Ovary (tissue), 9 donors: ENCODE data around the gene WDR90. TPM values are rescaled to one million over a fixed set of nuclear protein-coding genes. Genes with fewer than 3 reads are reported as not detected.

Experiments used
- DNase-seq, 5 donors: peaks; one replicate each; pipeline ENCODE4 v3.0.0-alpha.2; 2019 to 2020
- H3K27ac ChIP-seq, 2 donors: fragments of 200-600 bp; one replicate each; pipeline versions ENCODE4 v1.5.1 to v1.8.0; 2019 to 2022
- H3K27me3 ChIP-seq: fragments of 200-600 bp; one replicate; pipeline ENCODE4 v1.8.0; 2022
- H3K36me3 ChIP-seq: fragments of 200-600 bp; sonication (generic); one replicate; pipeline ENCODE4 v1.5.1; 2019
- H3K4me1 ChIP-seq: one replicate; pipeline ENCODE4 v1.8.1; 2013; ENCODE audit warnings: mild to moderate bottlenecking, moderate library complexity; ENCODE audit not compliant: insufficient read depth
- H3K4me3 ChIP-seq: fragments of 200-600 bp; sonication (generic); one replicate; pipeline ENCODE4 v1.5.1; 2017
- H3K9me3 ChIP-seq, 2 donors: fragments of 200-600 bp in 1 of 2; sonication (generic) in 1 of 2; one replicate each; pipeline versions ENCODE4 v1.5.1 to v1.8.1; 2013 to 2019; ENCODE audit warnings: mild to moderate bottlenecking in 1 of 2, moderate library complexity in 1 of 2
- EP300 ChIP-seq: sonication (generic); formaldehyde crosslinking; IDR thresholded peaks from one replicate; pipeline ENCODE4 v1.6.1; 2017; ENCODE audit warnings: antibody characterized with exemption
- POLR2A ChIP-seq: fragments of 450-650 bp; IDR thresholded peaks from one replicate; pipeline ENCODE4 v1.6.1; 2017; ENCODE audit warnings: antibody characterized with exemption, mild to moderate bottlenecking, moderate library complexity
- WGBS, 3 donors: extraction: QIAGEN DNeasy Blood & Tissue Kit in 1 of 3; methylation state at CpG; one replicate each; pipeline versions ENCODE4 v1.1.5 to v1.1.7; 2013 to 2017; 5-methylcytosine and 5-hydroxymethylcytosine counted together
- intact Hi-C, 4 donors: fragments of 100-400 bp; cut with DNase I; formaldehyde crosslinking; loops; one replicate each; pipeline versions ENCODE4 v1.11.0 to v1.15.1; 2022 to 2023
- polyA plus RNA-seq, 2 donors: library from polyadenylated mRNA; stranded (reverse); fragments of 200-250 nt in 1 of 2; fragments of 350-450 nt in 1 of 2; fragmentation: Illumina TruSeq in 1 of 2; extraction: RNeasy Lipid Tissue Mini Kit (QIAGEN cat#74804) in 1 of 2; gene quantifications; one replicate each; pipeline ENCODE4 v1.2.3, GENCODE V29; 2013 to 2014
- total RNA-seq, 7 donors: library from RNA; depleted of rRNA in 2 of 7; stranded (reverse); fragments of >200 nt in 2 of 7; fragmentation: NEBNext Ultra II Directional in 3 of 7; extraction: Animal tissue kit (Norgen Biotek cat#: 25700) in 3 of 7; gene quantifications; one replicate each; pipeline versions ENCODE4 v1.1.0 to v1.2.4, GENCODE V29; 2016 to 2023
- TF ChIP-seq, protein P1 (sequence below), 3 donors: fragments of 450-650 bp in 2 of 3; fragments of 200-600 bp in 1 of 3; IDR thresholded peaks; one replicate each; pipeline versions ENCODE4 v1.5.1 to v1.8.0; 2016 to 2022; ENCODE audit warnings: antibody characterized with exemption in 3 of 3, mild to moderate bottlenecking in 1 of 3
- donor health status: DM: no; HTN: no; CAD: no; lungs with moderate emphysema.
- donor health status: DM: no; HTN: no; CAD: no.
- donor health status: Bipolar disorder and iron deficiency.
- donor health status: DM: yes; HTN: yes; CAD: no.
- donor health status: DM: no; HTN: no; CAD: no.
- donor health status: DM: yes; HTN: yes; CAD: no.

Gene WDR90
- total and polyA plus RNA-seq, 9 donors: 1.4 to 58.2 (median 37.1) TPM

DNA sequence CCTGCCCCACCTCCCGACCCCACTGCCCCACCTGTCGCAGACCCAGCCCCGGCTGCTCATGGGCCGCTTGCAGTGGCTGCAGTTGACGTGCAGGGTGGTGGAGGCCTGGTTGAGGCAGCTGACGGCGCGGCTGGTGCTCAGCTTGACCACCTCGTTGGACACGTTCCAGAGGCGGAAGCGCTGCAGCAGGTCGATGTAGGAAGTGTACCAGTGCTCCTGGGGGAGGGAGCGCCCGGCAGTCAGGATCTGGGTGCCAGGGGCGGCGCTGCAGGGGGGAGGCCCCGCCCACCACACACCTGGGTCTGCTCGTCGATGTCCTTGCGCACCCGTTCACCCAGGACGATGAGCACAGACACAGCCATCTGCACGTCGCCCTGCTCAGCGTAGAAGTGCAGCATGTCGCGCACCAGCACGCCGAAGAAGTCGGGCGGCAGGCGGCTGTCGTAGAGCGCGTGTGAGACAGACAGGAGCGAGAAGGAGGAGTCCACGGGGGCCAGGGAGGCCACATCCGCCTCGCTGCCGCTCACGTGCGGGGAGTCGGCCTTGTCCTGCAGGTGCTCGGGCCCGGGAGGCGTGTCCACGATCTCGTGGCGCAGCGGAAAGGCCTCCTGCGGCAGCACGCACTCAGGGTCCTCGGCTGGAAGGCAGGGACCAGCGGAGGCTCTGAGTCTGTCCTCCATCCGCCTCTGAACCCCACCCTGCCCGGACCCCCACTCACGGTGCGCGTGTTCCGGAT, 36.0 kb downstream of the WDR90 start:
- 89 to 92% (median 90%) methylated on average over 59 to 61 of the region's 61 CpGs for whole genome bisulfite sequencing, 3 donors
- Histone ChIP-seq H3K4me1 (peaks cover 34% of the 10 kb centered on the region), H3K9me3 (no peaks in the 10 kb centered on the region), H3K27me3 (no peaks in the 10 kb centered on the region), H3K36me3 (no peaks in the 10 kb centered on the region), H3K4me3 (peak overlapping the region; percentile 59), H3K27ac (no peak overlapping the region)
- TF ChIP-seq, protein P1, sequence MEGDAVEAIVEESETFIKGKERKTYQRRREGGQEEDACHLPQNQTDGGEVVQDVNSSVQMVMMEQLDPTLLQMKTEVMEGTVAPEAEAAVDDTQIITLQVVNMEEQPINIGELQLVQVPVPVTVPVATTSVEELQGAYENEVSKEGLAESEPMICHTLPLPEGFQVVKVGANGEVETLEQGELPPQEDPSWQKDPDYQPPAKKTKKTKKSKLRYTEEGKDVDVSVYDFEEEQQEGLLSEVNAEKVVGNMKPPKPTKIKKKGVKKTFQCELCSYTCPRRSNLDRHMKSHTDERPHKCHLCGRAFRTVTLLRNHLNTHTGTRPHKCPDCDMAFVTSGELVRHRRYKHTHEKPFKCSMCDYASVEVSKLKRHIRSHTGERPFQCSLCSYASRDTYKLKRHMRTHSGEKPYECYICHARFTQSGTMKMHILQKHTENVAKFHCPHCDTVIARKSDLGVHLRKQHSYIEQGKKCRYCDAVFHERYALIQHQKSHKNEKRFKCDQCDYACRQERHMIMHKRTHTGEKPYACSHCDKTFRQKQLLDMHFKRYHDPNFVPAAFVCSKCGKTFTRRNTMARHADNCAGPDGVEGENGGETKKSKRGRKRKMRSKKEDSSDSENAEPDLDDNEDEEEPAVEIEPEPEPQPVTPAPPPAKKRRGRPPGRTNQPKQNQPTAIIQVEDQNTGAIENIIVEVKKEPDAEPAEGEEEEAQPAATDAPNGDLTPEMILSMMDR (IDR thresholded peaks at IDR 0.05): no peak
- TF ChIP-seq EP300: no peak
- TF ChIP-seq POLR2A: no peak
- intact Hi-C loops: no loop called here
- DNase-seq: peak; percentile 53 to 73 (median 68)

DNA sequence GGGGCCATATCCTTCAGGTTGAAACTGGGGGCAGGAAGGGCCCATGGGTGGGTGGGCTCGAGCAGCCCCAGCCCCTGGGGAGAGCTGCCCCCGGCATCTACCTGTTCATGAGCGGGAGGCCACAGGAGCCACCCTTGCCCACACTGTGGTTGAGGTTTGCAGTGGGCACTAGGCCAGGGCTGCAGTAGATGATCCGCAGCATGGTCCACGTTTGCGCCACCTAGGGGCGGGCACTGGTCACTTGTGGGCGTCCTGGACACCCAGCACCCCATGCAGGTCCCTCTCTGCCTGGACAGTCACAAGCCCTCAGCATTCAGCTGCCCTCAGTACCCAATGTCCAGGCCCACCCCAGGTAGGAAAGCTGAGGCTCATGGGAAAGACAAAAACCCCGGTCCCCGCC, 36.8 kb downstream of the WDR90 start:
- intact Hi-C loops: no loop called here
- Histone ChIP-seq H3K36me3 (no peaks in the 10 kb centered on the region), H3K27me3 (no peaks in the 10 kb centered on the region), H3K4me1 (peaks cover 35% of the 10 kb centered on the region), H3K4me3 (no peak overlapping the region), H3K27ac (no peak overlapping the region), H3K9me3 (no peaks in the 10 kb centered on the region)
- no peak for TF ChIP-seq EP300
- TF ChIP-seq POLR2A: no peak
- TF ChIP-seq, protein P1 (IDR thresholded peaks at IDR 0.05): no peak
- 60 to 75% (median 65%) methylated on average over 10 of the region's 10 CpGs for WGBS, 3 donors
- peak; percentile 29 to 68 (median 57) for DNase-seq

DNA sequence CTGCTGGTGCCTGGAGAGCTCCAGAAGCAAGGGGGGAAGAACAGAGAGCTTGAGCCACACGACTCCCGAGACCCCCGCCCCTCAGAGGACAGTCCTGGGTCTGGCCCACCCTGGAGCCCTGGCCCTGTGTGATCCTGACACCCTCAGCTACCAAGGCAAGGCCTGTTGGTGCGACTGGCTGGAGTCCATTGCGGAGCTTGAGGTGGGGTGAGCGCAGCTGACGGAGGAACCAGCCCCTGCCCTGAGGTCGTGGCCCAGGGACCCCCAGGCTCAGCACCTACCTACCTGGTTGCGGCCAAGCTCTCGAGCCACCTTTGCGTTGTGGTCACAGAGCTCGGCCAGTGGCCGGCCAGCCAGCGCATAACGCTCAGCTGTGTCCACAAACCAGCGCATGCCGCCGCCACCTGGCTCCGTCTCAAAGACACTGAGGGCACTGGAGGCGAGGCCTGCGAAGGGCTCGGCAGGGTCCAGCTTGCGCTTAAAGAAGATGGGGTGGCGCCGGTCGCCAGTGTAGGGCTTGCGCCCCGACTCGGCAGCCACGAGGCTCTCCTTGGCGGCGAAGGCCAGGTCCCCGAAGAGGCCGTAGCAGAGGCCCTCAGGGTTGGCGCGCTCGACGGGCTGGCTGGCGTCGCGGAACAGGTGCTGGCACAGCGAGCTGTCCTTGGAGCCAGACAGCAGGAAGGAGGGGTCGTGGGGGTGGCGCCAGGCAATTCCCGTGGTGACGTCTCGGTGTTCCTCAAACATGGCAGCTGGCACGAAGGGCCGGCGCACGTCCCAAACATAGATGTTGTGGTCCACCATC, 37.5 kb downstream of the WDR90 start:
- Histone ChIP-seq H3K4me1 (peaks cover 29% of the 10 kb centered on the region), H3K27ac (no peak overlapping the region), H3K4me3 (no peak overlapping the region), H3K27me3 (no peaks in the 10 kb centered on the region), H3K36me3 (no peaks in the 10 kb centered on the region), H3K9me3 (no peaks in the 10 kb centered on the region)
- intact Hi-C loops: no loop called here
- TF ChIP-seq EP300 (no peak), POLR2A (no peak)
- TF ChIP-seq, protein P1 (IDR thresholded peaks at IDR 0.05): no peak
- DNase-seq: peak in 3 of 5 donors; percentile 26 to 50 (median 43)
- WGBS, 3 donors: 88 to 91% (median 89%) methylated on average over 51 of the region's 51 CpGs

DNA sequence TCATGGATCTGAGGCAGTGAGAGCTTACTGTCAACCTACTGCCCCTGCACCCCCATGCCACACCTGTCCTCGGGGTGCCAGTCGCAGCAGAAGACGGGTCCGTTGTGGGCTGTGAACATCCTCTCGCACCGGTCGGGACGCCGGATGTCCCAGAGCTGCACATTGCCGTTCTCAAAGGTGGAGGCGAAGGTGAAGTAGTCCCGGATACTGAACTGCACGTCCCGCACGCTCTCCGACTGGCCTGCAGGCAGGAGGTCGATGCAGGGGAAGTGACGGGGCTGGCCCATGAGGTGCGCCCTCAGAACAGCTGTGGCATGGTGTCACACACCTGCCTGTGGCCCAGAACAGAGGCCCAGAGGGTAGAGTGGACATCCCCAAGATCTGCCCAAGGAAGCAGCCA, 38.3 kb downstream of the WDR90 start:
- DNase-seq: no peak
- intact Hi-C loops: no loop called here
- no peak overlapping the region for H3K27ac ChIP-seq
- H3K27me3 ChIP-seq: no peaks in the 10 kb centered on the region
- TF ChIP-seq POLR2A (no peak), EP300 (no peak)
- TF ChIP-seq, protein P1 (IDR thresholded peaks at IDR 0.05): no peak
- H3K4me1 ChIP-seq: peaks cover 28% of the 10 kb centered on the region
- no peaks in the 10 kb centered on the region for H3K36me3 ChIP-seq
- H3K4me3 ChIP-seq: no peak overlapping the region
- no peaks in the 10 kb centered on the region for H3K9me3 ChIP-seq
- 88 to 93% (median 92%) methylated on average over 19 of the region's 19 CpGs for WGBS, 3 donors
